CD4-positive, alpha-beta memory T cell (primary cell): ENCODE results near the gene FRK. TPM values are rescaled to one million over a fixed set of nuclear protein-coding genes. Genes with fewer than 3 reads are reported as not detected.
A peak's percentile ranks its signal among the peaks of the same experiment; 100 is the strongest.

Experiments
- CTCF ChIA-PET: fragments of 350-600 bp; sonication (Branson Sonifier 250); formaldehyde crosslinking; loops from one replicate; lab custom pipeline; 2021; ENCODE audit warnings: inconsistent platforms; ENCODE audit not compliant: partially characterized antibody; lab: Charles Lee
- POLR2A ChIA-PET: fragments of 350-600 bp; sonication (Branson Sonifier 250); formaldehyde crosslinking; loops from one replicate; lab custom pipeline; 2021; ENCODE audit not compliant: partially characterized antibody; lab: Charles Lee
- DNase-seq, 5 donors: peaks; one replicate each; pipeline versions ENCODE4 v3.0.0 to v3.0.0-alpha.2; 2020 to 2022; ENCODE audit warnings: mixed read lengths in 1 of 5
- H3K27ac ChIP-seq: one replicate; pipeline ENCODE4 v1.7.0; 2013; ENCODE audit warnings: low read depth, low read length
- H3K27me3 ChIP-seq: 2 replicates; pipeline ENCODE4 v1.7.0; 2013; ENCODE audit warnings: mild to moderate bottlenecking, low read length, moderate library complexity; ENCODE audit not compliant: insufficient read depth
- H3K36me3 ChIP-seq: 2 replicates; pipeline ENCODE4 v1.7.0; 2013; ENCODE audit warnings: mild to moderate bottlenecking, low read length, moderate library complexity; ENCODE audit not compliant: insufficient read depth
- H3K4me1 ChIP-seq: 2 replicates; pipeline ENCODE4 v1.7.0; 2013; ENCODE audit warnings: mild to moderate bottlenecking, low read length, moderate library complexity; ENCODE audit not compliant: insufficient read depth
- H3K4me3 ChIP-seq, 2 donors: one replicate each; pipeline ENCODE4 v1.7.0; 2013; ENCODE audit warnings: low read length in 2 of 2, mild to moderate bottlenecking in 1 of 2
- H3K9me3 ChIP-seq, 2 donors: one replicate each; pipeline ENCODE4 v1.7.0; 2013; ENCODE audit warnings: low read length in 2 of 2, control low read depth in 1 of 2; ENCODE audit not compliant: control insufficient read depth in 1 of 2
- H3K27ac Mint-ChIP-seq, 7 donors: one replicate each; pipeline ENCODE4 v1.8.0; 2020 to 2021; ENCODE audit warnings: mixed read lengths in 7 of 7, mild to moderate bottlenecking in 6 of 7, inconsistent platforms in 3 of 7, moderate library complexity in 3 of 7
- H3K27me3 Mint-ChIP-seq, 2 donors: one replicate each; pipeline ENCODE4 v1.8.0; 2020 to 2021; ENCODE audit warnings: mixed read lengths in 2 of 2
- H3K36me3 Mint-ChIP-seq, 2 donors: one replicate each; pipeline ENCODE4 v1.8.0; 2020 to 2021; ENCODE audit warnings: mixed read lengths in 2 of 2, inconsistent platforms in 1 of 2, mild to moderate bottlenecking in 1 of 2
- H3K4me1 Mint-ChIP-seq, 4 donors: one replicate each; pipeline ENCODE4 v1.8.0; 2020 to 2021; ENCODE audit warnings: mixed read lengths in 4 of 4, mild to moderate bottlenecking in 1 of 4
- H3K4me3 Mint-ChIP-seq, 8 donors: one replicate each; pipeline ENCODE4 v1.8.0; 2020 to 2021; ENCODE audit warnings: mixed read lengths in 8 of 8, mild to moderate bottlenecking in 7 of 8, moderate library complexity in 6 of 8, inconsistent platforms in 3 of 8
- H3K9me3 Mint-ChIP-seq, 8 donors: one replicate each; pipeline ENCODE4 v1.8.0; 2020 to 2021; ENCODE audit warnings: mixed read lengths in 8 of 8, mild to moderate bottlenecking in 5 of 8, inconsistent platforms in 3 of 8, moderate library complexity in 1 of 8
- intact Hi-C: fragments of 100-400 bp; cut with micrococcal nuclease; formaldehyde crosslinking; loops from one replicate; pipeline ENCODE4 v1.15.1; 2023
- polyA plus RNA-seq, 2 donors: library from polyadenylated mRNA; unstranded; fragments of 300-500 nt; fragmentation: Illumina TruSeq; gene quantifications; one replicate each; pipeline ENCODE4 v1.2.3, GENCODE V29; 2021
- total RNA-seq, 2 experiments: library from RNA; stranded (reverse); gene quantifications; one replicate each; pipeline ENCODE4 v1.2.3, GENCODE V29; 2021

Gene FRK
- total and polyA plus RNA-seq, 4 experiments from 2014 or later = 0.04 TPM; not detected in 3

DNA sequence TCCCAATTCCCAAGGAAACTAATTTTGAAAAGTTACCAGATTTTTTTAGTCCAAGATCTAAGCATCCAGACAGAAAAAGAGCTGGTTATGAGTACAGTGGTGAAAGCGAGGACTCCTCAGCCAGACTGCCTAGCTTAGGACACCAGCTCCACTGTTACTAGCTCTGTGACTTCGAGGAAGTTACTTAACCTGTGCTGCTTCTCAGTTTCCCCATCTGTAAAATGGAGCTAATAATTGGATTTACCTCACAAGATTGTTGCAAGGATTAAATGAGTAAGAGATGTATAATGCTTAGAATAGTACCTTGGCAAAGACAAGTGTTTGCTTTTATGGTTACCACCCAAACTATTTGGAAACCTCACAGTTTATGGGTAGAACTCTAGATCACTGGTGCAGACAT lies 41.1 kb upstream of the FRK start:
- peaks cover 7 to 16% of the 10 kb centered on the region in 2 donors for H3K36me3 Mint-ChIP-seq
- H3K27ac Mint-ChIP-seq = peak overlapping the region; percentile 89 to 97 (median 93)
- POLR2A ChIA-PET = interaction anchor here (1.7 to 2.2 kb wide), 4 partner anchors 15 to 579 kb away, joined by 5 to 26 read pairs (median 12); partner anchors contain the start of genes KPNA5, RWDD1 and TSPYL1
- H3K4me3 Mint-ChIP-seq = peak overlapping the region; percentile 94 to 99 (median 98)
- H3K27me3 ChIP-seq = no peaks in the 10 kb centered on the region
- intact Hi-C loops = loop anchor here (1.0 to 10.0 kb wide), 3 partner anchors 153 to 1501 kb away; partner anchors contain the start of genes GOPC, RWDD1 and TSPYL4
- peak overlapping the region; percentile 63 to 71 for H3K4me3 ChIP-seq
- H3K9me3 ChIP-seq = no peaks in the 10 kb centered on the region
- no peaks in the 10 kb centered on the region for H3K27me3 Mint-ChIP-seq
- peaks cover 55% of the 10 kb centered on the region for H3K4me1 ChIP-seq
- H3K9me3 Mint-ChIP-seq = peaks cover 0 to under 1% (median under 1%) of the 10 kb centered on the region in 8 donors
- peak overlapping the region; percentile 86 for H3K27ac ChIP-seq
- no peak for DNase-seq
- CTCF ChIA-PET = interaction anchor here (0.8 to 2.9 kb wide), 5 partner anchors 11 to 167 kb away, joined by 3 to 11 read pairs (median 5); no protein-coding TSS in a partner anchor
- no peaks in the 10 kb centered on the region for H3K36me3 ChIP-seq
- peaks cover 46 to 63% (median 53%) of the 10 kb centered on the region in 4 donors for H3K4me1 Mint-ChIP-seq

DNA sequence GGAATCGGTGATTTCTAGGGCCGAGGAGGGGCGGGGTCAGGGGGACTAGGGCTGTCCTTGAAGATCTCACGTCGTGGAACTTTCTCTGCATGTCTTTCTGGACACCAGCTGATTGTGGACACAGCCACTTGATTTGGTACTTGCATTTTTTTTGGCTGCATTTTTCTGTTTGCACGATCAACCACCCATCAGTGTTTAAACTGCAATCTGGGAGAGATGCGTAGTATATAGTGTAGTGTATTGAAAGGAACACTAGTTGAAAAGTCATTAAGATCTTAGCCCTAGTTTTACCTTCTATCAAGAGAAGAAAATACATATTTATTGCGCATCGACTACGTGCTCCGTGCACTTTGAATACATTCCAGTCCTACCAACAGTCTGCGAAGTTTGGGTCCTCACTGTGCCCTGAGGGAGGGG lies 40.6 kb upstream of the FRK start:
- POLR2A ChIA-PET = interaction anchor here (1.0 to 2.2 kb wide), 8 partner anchors 12 to 579 kb away, joined by 3 to 26 read pairs (median 6); partner anchors contain the start of genes KPNA5, RWDD1, TSPYL1 and TSPYL4
- intact Hi-C loops = loop anchor here (1.0 to 10.0 kb wide), 3 partner anchors 153 to 1501 kb away; partner anchors contain the start of genes GOPC, RWDD1 and TSPYL4
- no peaks in the 10 kb centered on the region for H3K9me3 ChIP-seq
- no peaks in the 10 kb centered on the region for H3K27me3 ChIP-seq
- no peak for DNase-seq
- peak overlapping the region; percentile 86 for H3K27ac ChIP-seq
- Mint-ChIP-seq H3K4me3 (peak overlapping the region; percentile 94 to 99 (median 98)), H3K27ac (peak overlapping the region; percentile 89 to 97 (median 93)), H3K4me1 (peaks cover 46 to 63% (median 53%) of the 10 kb centered on the region in 4 donors), H3K27me3 (no peaks in the 10 kb centered on the region), H3K9me3 (peaks cover 0 to 6% (median 2%) of the 10 kb centered on the region in 8 donors), H3K36me3 (peaks cover 7 to 14% of the 10 kb centered on the region in 2 donors)
- H3K4me1 ChIP-seq = peaks cover 55% of the 10 kb centered on the region
- H3K4me3 ChIP-seq = peak overlapping the region; percentile 63 to 71
- CTCF ChIA-PET = interaction anchor here (0.8 to 2.9 kb wide), 6 partner anchors 8 to 167 kb away, joined by 3 to 11 read pairs (median 4); no protein-coding TSS in a partner anchor
- H3K36me3 ChIP-seq = no peaks in the 10 kb centered on the region

DNA sequence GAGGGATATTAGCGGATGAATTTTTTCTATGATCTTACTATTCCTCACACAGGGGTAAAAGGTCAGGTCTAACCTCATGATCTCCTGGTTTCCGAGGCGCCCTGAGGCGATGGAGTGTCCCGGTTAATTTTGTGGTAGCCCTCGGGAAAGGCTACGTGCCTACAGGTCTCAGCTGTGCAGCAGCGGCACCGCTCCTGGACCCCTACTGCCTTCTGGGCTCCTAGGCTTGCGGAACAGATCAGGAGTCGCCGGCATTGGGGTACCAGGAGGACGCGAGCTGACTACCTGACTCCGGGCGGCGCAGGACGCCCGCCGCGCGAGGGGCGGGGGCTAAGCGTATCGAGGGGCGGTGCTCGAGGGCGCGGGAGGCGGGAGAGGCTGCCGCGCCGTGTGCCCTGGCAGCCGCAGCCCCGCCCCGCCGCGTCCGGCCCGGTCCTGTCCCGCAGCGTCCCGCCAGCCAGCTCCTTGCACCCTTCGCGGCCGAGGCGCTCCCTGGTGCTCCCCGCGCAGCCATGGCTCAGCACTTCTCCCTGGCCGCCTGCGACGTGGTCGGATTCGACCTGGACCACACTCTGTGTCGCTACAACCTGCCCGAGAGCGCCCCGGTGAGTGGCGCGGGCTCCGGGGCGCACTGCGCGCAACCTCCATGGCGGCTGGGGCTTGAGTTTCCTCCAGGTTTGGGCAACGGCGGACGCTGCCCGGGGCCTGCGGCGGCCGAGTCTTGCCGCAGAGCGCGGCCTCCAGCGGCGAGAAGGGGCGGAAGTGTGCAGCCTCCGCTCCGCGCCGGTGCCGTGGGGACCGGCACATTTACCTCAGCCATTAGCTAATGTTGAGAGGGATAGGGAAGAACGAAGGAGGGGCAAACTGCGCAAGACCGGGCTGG lies 40.0 kb upstream of the FRK start, which contains the start of gene NT5DC1:
Gene NT5DC1 (plus strand): TSS at position 435 of the 883 bp plus-strand sequence. CDS start 78 bp downstream, at position 513.
- Histone ChIP-seq H3K36me3 (no peaks in the 10 kb centered on the region), H3K4me3 (peak within 1 kb of the TSS; percentile 66 to 71), H3K27me3 (no peaks in the 10 kb centered on the region), H3K4me1 (peaks cover 49% of the 10 kb centered on the region), H3K27ac (peak within 1 kb of the TSS; percentile 86), H3K9me3 (no peaks in the 10 kb centered on the region)
- CTCF ChIA-PET = interaction anchor here (0.8 to 1.9 kb wide), 6 partner anchors 9 to 168 kb away, joined by 3 to 5 read pairs (median 4); no protein-coding TSS in a partner anchor
- Mint-ChIP-seq H3K4me3 (peak within 1 kb of the TSS; percentile 94 to 99 (median 98)), H3K27ac (peak within 1 kb of the TSS; percentile 89 to 97 (median 93)), H3K27me3 (no peaks in the 10 kb centered on the region), H3K9me3 (peaks cover 0 to 11% (median 8%) of the 10 kb centered on the region in 8 donors), H3K36me3 (peaks cover 7 to 12% of the 10 kb centered on the region in 2 donors), H3K4me1 (peaks cover 44 to 57% (median 48%) of the 10 kb centered on the region in 4 donors)
- intact Hi-C loops = loop anchor here (1.0 to 10.0 kb wide), 5 partner anchors 154 to 1502 kb away; partner anchors contain the start of genes GOPC, KPNA5, RWDD1 and TSPYL1
- DNase-seq = peak; percentile 81 to 86 (median 84)
- POLR2A ChIA-PET = interaction anchor here (0.7 to 2.2 kb wide), 12 partner anchors 9 to 580 kb away, joined by 3 to 26 read pairs (median 4); partner anchors contain the start of genes KPNA5, RWDD1, TSPYL1 and TSPYL4

DNA sequence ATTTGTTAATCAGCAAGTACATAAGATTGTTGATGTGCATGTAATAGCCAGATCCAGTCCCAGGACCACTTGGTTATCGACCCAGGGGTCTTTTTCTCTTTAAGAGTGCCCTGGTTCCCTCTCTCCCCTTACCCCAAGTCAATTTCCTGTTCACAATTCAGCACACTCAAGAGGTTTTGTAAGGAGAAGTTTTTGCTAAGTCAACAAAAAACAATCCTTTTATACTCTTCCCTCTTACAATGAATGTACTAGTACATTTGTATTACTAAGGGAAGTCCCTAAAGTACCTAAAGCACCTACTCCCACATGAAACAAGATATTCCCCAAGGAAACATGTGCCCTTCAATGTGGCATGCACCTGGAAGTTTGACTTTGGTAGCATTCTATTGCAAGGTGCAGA lies 38.3 kb upstream of the FRK start:
- intact Hi-C loops = no loop called here
- no peaks in the 10 kb centered on the region for H3K9me3 ChIP-seq
- peaks cover 0 to 19% (median 10%) of the 10 kb centered on the region in 8 donors for H3K9me3 Mint-ChIP-seq
- peak overlapping the region in 1 of 7 donors; percentile 89 for H3K27ac Mint-ChIP-seq
- H3K36me3 Mint-ChIP-seq = peaks cover 7% of the 10 kb centered on the region in 2 donors
- H3K27me3 Mint-ChIP-seq = no peaks in the 10 kb centered on the region
- POLR2A ChIA-PET = no interaction called here
- DNase-seq = no peak
- H3K4me1 Mint-ChIP-seq = peaks cover 29 to 41% (median 34%) of the 10 kb centered on the region in 4 donors
- no peaks in the 10 kb centered on the region for H3K36me3 ChIP-seq
- peaks cover 33% of the 10 kb centered on the region for H3K4me1 ChIP-seq
- H3K27ac ChIP-seq = no peak overlapping the region
- CTCF ChIA-PET = interaction anchor here (4.1 kb wide), 1 partner anchor 87 kb away, joined by 46 read pairs; no protein-coding TSS in a partner anchor
- H3K27me3 ChIP-seq = no peaks in the 10 kb centered on the region
- H3K4me3 Mint-ChIP-seq = peak overlapping the region in 1 of 8 donors; percentile 40
- no peak overlapping the region for H3K4me3 ChIP-seq

DNA sequence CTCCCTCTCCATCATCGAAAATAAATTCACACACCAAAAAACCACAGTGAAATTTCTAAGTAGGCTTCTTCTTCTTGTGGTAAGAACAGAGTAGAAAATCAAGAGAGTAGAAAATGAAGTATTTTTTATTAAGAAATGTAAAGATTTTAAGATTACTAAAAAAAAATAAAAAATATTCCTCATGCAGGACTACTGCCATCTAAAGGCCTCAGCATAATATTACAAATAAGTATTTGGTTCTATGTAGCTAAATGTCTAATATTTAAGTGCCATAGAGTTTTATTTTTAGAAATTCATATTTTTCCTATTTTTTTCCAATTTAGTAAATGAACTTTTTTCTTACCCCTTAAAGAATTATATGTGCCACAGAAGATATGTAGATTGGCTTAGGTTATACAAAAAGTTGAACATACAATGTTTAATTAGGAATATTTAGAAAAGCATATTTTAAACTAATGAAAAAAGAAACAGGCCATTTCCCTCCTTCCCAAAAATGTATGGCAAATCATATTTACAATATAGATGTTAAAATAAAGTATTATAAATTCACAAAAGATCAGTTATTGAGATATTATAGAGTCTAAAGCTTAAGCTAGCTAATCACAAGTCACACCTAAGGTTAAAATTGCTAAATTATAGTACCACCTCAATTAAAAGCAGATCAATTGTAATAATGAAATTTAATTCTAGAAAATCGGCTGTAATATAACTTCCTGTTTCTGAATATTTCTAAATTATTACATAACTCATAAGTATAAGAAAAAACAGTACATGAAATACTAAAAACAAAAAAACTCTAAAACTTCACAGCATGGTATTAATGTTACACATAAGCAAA lies 36.5 kb upstream of the FRK start:
- H3K36me3 ChIP-seq = no peaks in the 10 kb centered on the region
- Mint-ChIP-seq H3K27ac (no peak overlapping the region), H3K4me1 (peaks cover 15 to 22% (median 18%) of the 10 kb centered on the region in 4 donors), H3K27me3 (no peaks in the 10 kb centered on the region), H3K9me3 (peaks cover 0 to 19% (median 10%) of the 10 kb centered on the region in 8 donors), H3K36me3 (peaks cover 0 to 2% of the 10 kb centered on the region in 2 donors), H3K4me3 (no peak overlapping the region)
- CTCF ChIA-PET = interaction anchor here (0.8 to 4.1 kb wide), 12 partner anchors 8 to 474 kb away, joined by 3 to 46 read pairs (median 4); partner anchors contain the start of genes COL10A1 and RWDD1
- H3K4me3 ChIP-seq = no peak overlapping the region
- H3K27me3 ChIP-seq = no peaks in the 10 kb centered on the region
- POLR2A ChIA-PET = interaction anchor here (0.9 kb wide), 1 partner anchor 84 kb away, joined by 3 read pairs; no protein-coding TSS in a partner anchor
- no peak overlapping the region for H3K27ac ChIP-seq
- peaks cover 15% of the 10 kb centered on the region for H3K4me1 ChIP-seq
- DNase-seq = peak in 3 of 5 donors; percentile 11 to 26 (median 22)
- intact Hi-C loops = loop anchor here (1.0 kb wide), 1 partner anchor 86 kb away; no protein-coding TSS in a partner anchor
- H3K9me3 ChIP-seq = no peaks in the 10 kb centered on the region
